ENCODE data around the gene CPNE4.

The CPNE4 gene

DNA sequence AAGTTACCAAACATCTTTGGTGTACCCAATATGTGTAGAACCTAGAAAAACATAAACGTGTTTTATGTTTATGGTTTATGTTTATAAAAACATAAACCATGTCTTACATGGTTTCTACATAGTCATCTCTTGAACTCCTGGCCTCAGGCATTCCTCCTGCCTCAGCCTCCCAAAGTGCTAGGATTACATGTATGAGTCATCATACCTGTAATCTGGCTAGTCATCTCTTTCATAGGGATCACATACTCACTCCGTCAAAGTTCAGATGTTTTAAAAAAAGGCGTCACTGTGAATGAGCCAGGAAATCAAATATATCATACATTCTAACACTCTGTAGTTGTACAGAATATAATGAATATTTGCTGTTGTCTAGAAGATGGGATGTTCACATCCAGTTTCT is 178.6 kb downstream of the CPNE4 start:
- DNase-seq: no peak

DNA sequence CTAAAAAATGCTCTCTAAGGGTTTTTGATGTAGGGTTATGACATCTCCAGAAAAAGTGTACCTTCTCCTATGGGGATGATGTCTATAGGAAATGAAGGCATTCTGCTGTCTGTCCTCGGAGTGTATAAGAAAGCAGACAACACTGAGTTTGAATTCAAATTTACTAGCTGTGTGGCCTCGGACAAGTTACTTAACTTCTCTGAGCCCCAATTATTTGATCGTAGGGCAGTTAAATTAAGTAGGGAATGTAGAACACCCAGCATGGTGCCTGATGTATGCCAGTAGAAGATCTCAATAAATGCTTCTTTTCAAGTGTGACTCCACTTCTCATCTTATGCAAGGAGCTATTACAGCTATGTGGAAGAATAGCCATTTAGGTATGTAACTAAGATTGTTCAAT is 184.6 kb downstream of the CPNE4 start:
- DNase-seq: no peak

GRCh38 chr3:131849616-131850015 is 185.2 kb downstream of the CPNE4 start:
- DNase-seq: no peak

- no peak for DNase-seq
Measured at GRCh38 chr3:131847966-131848510, 186.8 kb downstream of the CPNE4 start.

DNA sequence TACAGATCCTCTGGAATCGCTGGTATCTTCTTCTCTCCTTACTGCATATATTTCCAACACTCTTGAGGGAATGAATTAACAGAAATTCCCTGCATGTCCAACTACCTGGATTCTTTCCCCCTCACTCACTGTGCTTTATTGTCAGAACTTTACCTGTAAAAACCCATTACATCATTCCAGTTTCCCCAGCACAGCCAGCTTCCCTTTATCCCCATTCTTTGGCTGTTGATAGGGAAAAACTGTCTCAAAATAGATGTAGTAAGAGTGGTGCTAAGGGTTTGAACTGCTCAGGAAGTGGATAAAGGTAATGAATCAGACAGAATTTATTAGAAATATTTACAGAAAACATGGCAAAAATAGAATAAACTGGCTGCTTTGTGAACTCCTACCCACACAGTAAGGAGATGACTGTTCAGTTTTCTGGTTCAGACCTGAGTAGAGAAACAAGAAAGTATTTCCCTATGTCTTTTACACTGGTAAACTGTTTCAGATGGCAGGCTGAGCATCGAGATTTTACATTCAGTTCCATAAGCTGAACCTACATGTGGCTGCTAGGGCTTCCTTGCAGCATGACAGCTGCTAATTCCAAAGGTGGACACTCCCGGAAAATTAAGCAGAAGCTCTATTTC is 188.4 kb downstream of the CPNE4 start:
- DNase-seq: no peak

GRCh38 chr3:131843174-131843573 is 191.6 kb downstream of the CPNE4 start:
- DNase-seq: no peak

DNA sequence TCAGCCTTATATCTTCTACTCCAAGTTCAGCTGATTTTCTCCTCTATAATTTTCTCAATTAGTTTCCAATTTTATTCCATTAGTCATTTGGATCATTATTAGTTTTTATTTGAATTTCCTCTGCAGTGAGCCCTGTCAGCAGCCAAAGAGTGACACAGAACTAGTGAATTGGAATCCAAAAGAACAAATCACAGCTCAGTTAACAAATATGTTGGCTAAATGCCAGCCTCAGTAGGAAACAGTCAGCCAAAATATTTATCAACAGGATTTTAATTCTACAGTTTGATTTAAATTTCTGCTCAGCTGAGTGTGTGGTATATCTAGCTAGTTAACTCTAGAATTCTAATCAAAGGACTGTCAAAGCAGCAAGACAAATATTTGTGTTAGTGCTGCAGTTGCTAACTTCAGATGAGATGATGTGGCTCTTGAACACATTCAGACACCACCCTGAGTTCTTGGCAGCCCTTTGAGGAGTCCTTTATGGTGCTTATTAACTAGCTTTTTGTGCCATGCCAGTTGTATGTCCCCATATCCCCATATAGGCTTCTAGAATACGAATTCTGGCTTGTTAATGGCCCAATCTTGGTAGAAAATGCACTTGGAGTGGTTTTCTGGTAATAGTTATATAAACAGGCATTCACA is 194.5 kb downstream of the CPNE4 start:
- DNase-seq: no peak

- DNase-seq: no peak
Measured at GRCh38 chr3:131835906-131836305, 198.9 kb downstream of the CPNE4 start.

- no peak for DNase-seq
Measured at GRCh38 chr3:131831608-131832007, 203.2 kb downstream of the CPNE4 start.

DNA sequence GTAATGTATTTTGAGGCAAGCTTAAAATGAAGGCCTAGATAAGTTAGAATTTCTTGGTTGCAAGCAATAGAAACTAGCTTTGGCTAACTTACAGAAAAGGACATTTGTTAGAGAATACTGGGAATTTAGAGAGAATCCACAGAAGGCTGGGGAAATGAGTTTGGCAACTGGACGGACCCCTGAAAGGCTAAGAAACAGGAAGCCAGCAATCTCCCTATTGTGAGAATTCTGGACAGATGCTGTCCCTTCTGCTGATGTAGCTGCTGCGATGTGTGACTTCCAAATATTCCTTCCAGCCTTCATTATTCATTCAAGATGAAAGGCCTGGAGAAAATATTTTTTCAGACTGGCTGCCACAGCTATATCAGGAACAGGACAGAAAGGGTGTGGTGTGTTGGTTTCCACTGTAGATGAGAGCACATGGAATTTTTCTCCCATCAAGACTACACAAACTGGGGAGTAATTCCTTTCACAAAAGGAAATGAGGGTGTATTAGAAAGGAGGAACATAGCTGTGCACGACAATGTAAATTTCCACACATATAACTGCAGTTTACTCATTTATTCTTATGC is 213.5 kb downstream of the CPNE4 start:
- DNase-seq: no peak

DNA sequence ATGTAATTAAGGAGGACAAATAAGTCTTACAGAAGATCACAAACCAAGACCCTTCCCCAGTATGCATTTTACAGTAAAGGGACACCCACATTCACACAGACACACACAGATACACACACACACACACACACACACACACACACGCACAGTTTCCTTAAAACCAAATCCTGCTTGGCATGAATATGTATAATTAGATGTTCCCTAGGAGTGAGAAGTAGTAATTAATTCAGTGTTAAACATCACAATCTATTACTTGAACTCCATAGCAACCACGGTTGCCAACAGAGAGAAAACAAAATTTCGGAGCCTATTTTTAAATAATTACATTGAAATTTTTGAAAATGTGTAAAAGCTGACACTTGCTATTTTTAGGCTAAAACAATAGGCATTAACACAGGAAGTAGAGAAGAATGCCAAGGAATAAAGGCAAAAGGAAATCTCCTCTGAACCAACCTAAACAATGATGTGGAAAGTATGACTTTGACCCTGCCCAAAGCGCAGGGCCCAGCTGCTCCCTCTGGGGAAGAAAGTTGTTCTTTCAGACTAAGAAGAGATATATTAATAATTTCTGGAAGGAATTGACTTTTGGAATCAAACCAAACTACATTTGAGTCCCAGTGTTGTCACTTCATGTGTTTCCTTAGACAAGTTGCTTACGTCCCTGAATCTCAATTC is 215.3 kb downstream of the CPNE4 start:
- no peak for DNase-seq

DNA sequence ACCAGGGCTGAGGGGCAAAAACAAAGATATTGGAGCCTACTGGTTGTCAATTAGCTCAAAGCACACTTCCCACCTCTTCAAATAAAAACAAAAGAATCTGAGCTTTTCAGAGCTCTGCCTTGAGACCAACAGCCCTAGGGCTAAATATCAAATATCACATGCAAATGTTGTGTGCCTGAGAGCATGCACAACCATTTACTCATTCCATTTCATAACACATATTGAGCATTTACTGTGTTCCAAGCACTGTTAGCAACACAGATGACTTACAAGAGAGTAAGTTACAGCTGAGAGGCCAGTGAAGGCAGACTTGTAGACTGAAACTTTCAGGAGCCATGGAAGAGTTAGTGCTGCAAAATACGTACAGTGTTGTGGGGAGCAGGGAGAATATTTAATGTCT is 222.4 kb downstream of the CPNE4 start:
- no peak for DNase-seq

DNA sequence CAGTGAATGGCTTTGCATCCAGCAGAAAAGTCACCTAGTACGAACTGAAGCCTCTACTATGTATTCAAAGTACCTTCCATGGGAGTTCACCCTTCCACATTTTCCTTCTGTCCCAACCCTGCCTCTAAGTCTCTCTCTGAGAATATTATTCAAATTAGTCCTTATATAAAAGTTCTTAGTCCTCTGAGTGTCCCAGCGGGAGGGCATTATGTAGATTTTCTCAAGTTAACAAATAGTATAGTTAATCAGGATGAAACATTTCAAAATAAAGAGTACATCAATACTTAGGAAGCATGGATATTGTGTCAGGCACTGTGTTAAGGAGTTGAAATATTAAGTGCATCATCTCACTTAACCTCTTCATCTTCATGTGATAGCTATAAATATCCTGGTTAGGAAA is 223.3 kb downstream of the CPNE4 start:
- no peak for DNase-seq

GRCh38 chr3:131807822-131808221 is 227.0 kb downstream of the CPNE4 start:
- no peak for DNase-seq

DNA sequence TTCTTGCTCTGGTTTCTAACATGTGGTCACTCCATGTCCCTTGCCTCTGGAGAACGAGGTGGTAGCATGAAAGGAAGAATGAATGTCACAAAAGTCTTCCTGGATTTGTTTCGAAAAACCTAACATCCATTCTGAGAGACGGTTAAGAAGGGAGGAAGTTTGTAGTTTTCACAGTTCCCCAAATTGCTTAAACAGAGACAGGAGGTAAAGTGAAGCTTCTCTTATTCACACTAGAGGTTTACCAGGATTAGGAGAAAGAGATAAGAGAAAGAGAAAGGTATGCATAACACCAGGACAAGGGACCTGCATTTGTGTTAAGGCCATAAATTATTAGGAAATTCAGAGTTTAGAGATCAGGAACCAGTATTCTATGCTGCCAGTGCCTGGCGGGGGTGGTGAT is 228.1 kb downstream of the CPNE4 start:
- DNase-seq: no peak

DNA sequence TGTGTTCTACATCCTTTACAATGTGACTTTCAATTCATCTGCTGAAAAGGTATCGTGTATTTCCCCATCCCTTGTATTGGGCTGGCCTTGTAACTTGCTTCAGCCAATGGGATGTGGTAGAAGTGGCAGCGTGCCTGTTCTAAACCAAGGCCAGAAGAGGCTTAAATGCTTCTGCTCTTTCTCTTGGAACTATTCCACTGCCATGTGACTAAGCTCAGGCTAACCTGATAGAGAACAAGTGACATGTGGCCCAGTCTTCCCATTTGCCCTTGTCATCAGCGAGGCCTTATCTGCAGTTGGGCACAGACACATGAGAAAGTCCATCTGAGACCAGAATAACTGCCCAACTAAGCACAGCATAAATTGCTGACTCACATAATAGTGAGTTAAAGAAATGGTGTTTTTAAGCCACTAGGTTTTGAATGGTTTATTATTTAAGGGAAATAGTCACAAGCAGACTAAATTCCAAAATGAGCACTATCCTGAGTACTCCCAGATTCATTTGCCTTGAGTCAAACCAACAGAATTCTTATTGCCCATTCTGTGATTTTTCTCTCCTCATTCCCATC is 230.2 kb downstream of the CPNE4 start:
- DNase-seq: no peak

GRCh38 chr3:131803113-131803512 is 231.7 kb downstream of the CPNE4 start:
- DNase-seq: no peak

DNA sequence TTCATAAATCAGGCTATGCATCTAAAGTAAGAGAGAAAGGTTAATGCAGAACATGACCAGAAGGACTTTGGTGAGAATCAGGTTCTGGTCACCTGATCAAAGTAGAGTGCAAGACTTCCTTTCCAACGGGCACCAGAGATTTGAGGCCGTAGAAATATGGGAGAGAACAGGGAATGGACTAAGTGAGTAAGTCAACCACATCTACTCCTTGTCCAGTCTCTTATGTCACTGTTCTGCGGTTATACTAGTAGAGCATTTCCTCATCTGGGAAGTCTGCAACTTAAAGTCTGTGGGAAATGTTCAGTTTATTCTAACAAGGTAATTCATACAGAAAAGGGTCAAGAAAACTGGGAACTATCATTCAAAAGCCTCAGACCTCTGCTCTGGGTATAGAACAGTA is 232.8 kb downstream of the CPNE4 start:
- DNase-seq: no peak

- DNase-seq: no peak
Measured at GRCh38 chr3:131801566-131801965, 233.2 kb downstream of the CPNE4 start.

GRCh38 chr3:131797776-131798175 is 237.0 kb downstream of the CPNE4 start:
- no peak for DNase-seq

- DNase-seq: no peak
Measured at GRCh38 chr3:131796558-131797198, 238.1 kb downstream of the CPNE4 start.

DNA sequence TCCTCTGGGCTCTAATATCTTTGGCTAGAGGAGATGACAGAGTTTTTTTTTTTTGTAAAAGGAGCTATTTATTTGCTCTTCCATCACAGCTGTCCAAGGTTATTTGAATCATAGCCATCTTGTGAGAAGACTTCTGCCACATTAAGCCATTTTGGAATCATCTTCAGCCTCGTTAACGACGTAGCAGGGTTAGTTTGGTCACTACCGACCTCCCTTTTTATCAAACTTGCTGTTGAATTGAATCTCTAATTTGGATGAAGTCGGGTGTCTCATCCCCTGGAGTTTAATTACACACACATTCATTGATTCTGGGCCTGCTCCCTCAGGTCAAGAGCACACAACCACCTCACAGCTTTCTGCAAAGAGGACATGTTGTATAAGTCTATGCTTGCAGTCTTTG is 238.7 kb downstream of the CPNE4 start:
- no peak for DNase-seq
